ENCODE results near the gene VWA3B. TPM values are rescaled to one million over a fixed set of nuclear protein-coding genes. Genes with fewer than 3 reads are reported as not detected.

VWA3B gene
- total RNA-seq, 1 donor from 2014 or later: 0.52 TPM

- no peak for DNase-seq
- no peak for TF ChIP-seq CTCF (IDR thresholded peaks at IDR 0.05; ENCODE audit: borderline replicate concordance)
- Histone ChIP-seq H3K27ac (replicated peaks) (no peak overlapping the region), H3K4me3 (no peak overlapping the region), H3K9me3 (replicated peaks) (peaks cover 10% of the 10 kb centered on the region), H3K4me1 (no peaks in the 10 kb centered on the region), H3K27me3 (ENCODE audit: low read depth) (peaks cover 43% of the 10 kb centered on the region), H3K36me3 (no peaks in the 10 kb centered on the region)
- intact Hi-C loops (cut with micrococcal nuclease): no loop called here
Measured at GRCh38 chr2:98334439-98335078, 247.6 kb downstream of the VWA3B start.

DNA sequence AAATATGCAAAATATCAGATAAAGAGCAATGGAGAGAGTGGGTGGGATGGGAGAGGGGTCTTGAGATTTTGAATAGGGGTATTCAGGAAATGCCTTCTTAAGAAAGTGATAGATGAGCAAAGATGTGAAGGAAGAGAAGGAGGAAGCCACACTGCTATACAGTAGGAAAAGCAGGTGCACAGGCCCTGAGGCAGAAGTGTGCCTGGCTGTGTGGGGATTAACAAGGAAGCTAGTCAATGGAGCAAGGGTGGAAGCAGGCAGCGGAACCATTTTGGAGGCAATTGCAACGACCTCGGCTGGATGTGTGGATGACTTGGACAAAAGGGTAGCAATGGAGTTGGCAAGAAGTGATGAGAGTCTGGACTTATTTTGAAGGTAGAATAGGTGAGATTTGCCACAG lies 248.3 kb downstream of the VWA3B start:
- H3K36me3 ChIP-seq: no peaks in the 10 kb centered on the region
- intact Hi-C loops (cut with micrococcal nuclease): no loop called here
- no peak overlapping the region for H3K4me3 ChIP-seq
- H3K9me3 ChIP-seq (replicated peaks): peaks cover 10% of the 10 kb centered on the region
- DNase-seq: no peak
- H3K4me1 ChIP-seq: no peaks in the 10 kb centered on the region
- H3K27me3 ChIP-seq (ENCODE audit: low read depth): peaks cover 49% of the 10 kb centered on the region
- no peak for TF ChIP-seq CTCF (IDR thresholded peaks at IDR 0.05; ENCODE audit: borderline replicate concordance)
- no peak overlapping the region for H3K27ac ChIP-seq (replicated peaks)

DNA sequence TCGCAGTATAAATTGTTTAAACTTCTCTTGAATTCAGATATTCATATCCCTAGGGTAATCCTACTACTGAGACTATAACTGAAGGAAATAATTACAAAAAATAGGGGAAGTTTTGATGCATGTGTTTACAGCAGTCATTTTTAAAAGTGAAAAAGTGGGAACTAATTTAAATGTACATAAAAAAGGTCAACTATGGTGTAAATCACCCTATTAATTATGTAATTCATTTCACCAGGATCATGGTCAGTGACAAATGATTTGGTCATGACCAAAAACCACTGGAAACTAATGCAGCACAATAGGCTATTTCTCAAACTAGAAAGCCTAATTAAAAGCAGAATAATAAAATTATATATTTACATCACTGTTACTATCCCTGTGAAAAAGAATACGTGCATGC lies 254.3 kb downstream of the VWA3B start:
- no peaks in the 10 kb centered on the region for H3K36me3 ChIP-seq
- peaks cover 65% of the 10 kb centered on the region for H3K27me3 ChIP-seq (ENCODE audit: low read depth)
- intact Hi-C loops (cut with micrococcal nuclease): no loop called here
- no peak overlapping the region for H3K4me3 ChIP-seq
- no peak overlapping the region for H3K27ac ChIP-seq (replicated peaks)
- H3K4me1 ChIP-seq: peaks cover 2% of the 10 kb centered on the region
- peaks cover 10% of the 10 kb centered on the region for H3K9me3 ChIP-seq (replicated peaks)
- DNase-seq: no peak
- TF ChIP-seq CTCF (IDR thresholded peaks at IDR 0.05; ENCODE audit: borderline replicate concordance): no peak

GRCh38 chr2:98343285-98343684 lies 256.3 kb downstream of the VWA3B start:
- TF ChIP-seq CTCF (IDR thresholded peaks at IDR 0.05; ENCODE audit: borderline replicate concordance): no peak
- Histone ChIP-seq H3K4me1 (peaks cover 14% of the 10 kb centered on the region), H3K4me3 (no peak overlapping the region), H3K36me3 (no peaks in the 10 kb centered on the region), H3K27ac (replicated peaks) (no peak overlapping the region), H3K27me3 (ENCODE audit: low read depth) (peaks cover 86% of the 10 kb centered on the region), H3K9me3 (replicated peaks) (peaks cover 4% of the 10 kb centered on the region)
- intact Hi-C loops (cut with micrococcal nuclease): no loop called here
- no peak for DNase-seq

- Histone ChIP-seq H3K9me3 (replicated peaks) (no peaks in the 10 kb centered on the region), H3K27ac (replicated peaks) (no peak within 1 kb of the TSS), H3K36me3 (no peaks in the 10 kb centered on the region), H3K4me1 (peaks cover 14% of the 10 kb centered on the region), H3K27me3 (ENCODE audit: low read depth) (peaks cover 100% of the 10 kb centered on the region), H3K4me3 (peak within 1 kb of the TSS; percentile 47)
- intact Hi-C loops (cut with micrococcal nuclease): no loop called here
- TF ChIP-seq CTCF (IDR thresholded peaks at IDR 0.05; ENCODE audit: borderline replicate concordance): no peak
- peak; percentile 18 for DNase-seq
Measured at GRCh38 chr2:98346311-98347236, 259.6 kb downstream of the VWA3B start, which contains the start of gene CNGA3. CNGA3 (plus strand) TSS chr2:98346456; CDS start chr2:98369976, 23,520 bp downstream.
